PC-9 (cell line): ENCODE results near the gene FALEC. TPM values are rescaled to one million over a fixed set of nuclear protein-coding genes. Genes with fewer than 3 reads are reported as not detected.

Experiments
- BruUV-seq: library from RNA; stranded (reverse); fragments of 400-500 nt; replicated peaks from 2 replicates; lab custom pipeline; 2021; lab: Mats Ljungman, UMichigan
- CTCF ChIA-PET: fragments of 300-600 bp; sonication (Branson Sonifier 250); formaldehyde crosslinking; loops from one replicate; lab custom pipeline; 2022; ENCODE audit warnings: antibody characterized with exemption; lab: Charles Lee
- POLR2A ChIA-PET: fragments of 300-600 bp; sonication (Branson Sonifier 250); formaldehyde crosslinking; loops from one replicate; lab custom pipeline; 2022; ENCODE audit warnings: antibody characterized with exemption; ENCODE audit not compliant: unreplicated experiment; lab: Charles Lee
- DNase-seq, 2 experiments: peaks; one replicate each; pipeline versions ENCODE4 v3.0.0 to v3.0.0-alpha.2; 2015 to 2022; ENCODE audit warnings: mixed read lengths in 1 of 2
- H2AFZ ChIP-seq: fragments of 200-600 bp; sonication (generic); 2 replicates; pipeline ENCODE4 v1.8.1; 2017; ENCODE audit warnings: antibody characterized with exemption
- H3F3A ChIP-seq: fragments of 200-600 bp; sonication (generic); 2 replicates; pipeline ENCODE4 v1.8.1; 2017; ENCODE audit warnings: antibody characterized with exemption, mild to moderate bottlenecking, low read depth; ENCODE audit not compliant: insufficient read depth
- H3K27ac ChIP-seq: fragments of 200-600 bp; sonication (generic); 2 replicates; pipeline ENCODE4 v1.6.1; 2016; ENCODE audit warnings: mixed run types
- H3K27me3 ChIP-seq: fragments of 200-600 bp; sonication (generic); 2 replicates; pipeline ENCODE4 v1.6.1; 2016; ENCODE audit warnings: low read depth, mixed run types; ENCODE audit not compliant: insufficient read depth
- H3K36me3 ChIP-seq: fragments of 200-600 bp; sonication (generic); 2 replicates; pipeline ENCODE4 v1.6.1; 2016; ENCODE audit warnings: low read depth, mixed run types
- H3K4me1 ChIP-seq: fragments of 200-600 bp; sonication (generic); replicated peaks from 2 replicates; pipeline ENCODE4 v1.6.1; 2016; ENCODE audit warnings: mixed run types; ENCODE audit not compliant: insufficient read depth
- H3K4me2 ChIP-seq: fragments of 200-600 bp; sonication (generic); 2 replicates; pipeline ENCODE4 v1.6.1; 2017; ENCODE audit warnings: mixed run types
- H3K4me3 ChIP-seq: fragments of 200-600 bp; sonication (generic); 2 replicates; pipeline ENCODE4 v1.6.1; 2016; ENCODE audit warnings: mixed run types
- H3K79me2 ChIP-seq: fragments of 200-600 bp; sonication (generic); 2 replicates; pipeline ENCODE4 v1.6.1; 2017; ENCODE audit warnings: low read depth, mixed run types
- H3K9me2 ChIP-seq: fragments of 200-600 bp; sonication (generic); 2 replicates; pipeline ENCODE4 v1.8.1; 2017; ENCODE audit warnings: mild to moderate bottlenecking; ENCODE audit not compliant: insufficient read depth
- H3K9me3 ChIP-seq: fragments of 200-600 bp; sonication (generic); 2 replicates; pipeline ENCODE4 v1.8.1; 2016; ENCODE audit warnings: low read depth; ENCODE audit not compliant: insufficient read depth
- H4K20me1 ChIP-seq: fragments of 200-600 bp; sonication (generic); 2 replicates; pipeline ENCODE4 v1.8.1; 2017; ENCODE audit not compliant: insufficient read depth
- CTCF ChIP-seq: fragments of 200-600 bp; sonication (generic); conservative IDR thresholded peaks from 2 replicates; pipeline ENCODE4 v1.6.1; 2017; ENCODE audit warnings: mixed run types, antibody characterized with exemption, mild to moderate bottlenecking, moderate library complexity
- EZH2 ChIP-seq: fragments of 200-600 bp; sonication (generic); IDR thresholded peaks from 2 replicates; pipeline ENCODE4 v1.8.0; 2017; ENCODE audit warnings: antibody characterized with exemption, low read depth
- intact Hi-C: fragments of 100-400 bp; cut with micrococcal nuclease; formaldehyde crosslinking; loops from one replicate; pipeline ENCODE4 v1.10.0; 2022; ENCODE audit not compliant: unreplicated experiment
- total RNA-seq: library from RNA; stranded (reverse); gene quantifications from 2 replicates; pipeline ENCODE4 v1.2.3, GENCODE V29; 2021

The FALEC gene
- total RNA-seq, 1 experiment from 2014 or later = 0.94 TPM

- Histone ChIP-seq H3K9me2 (no peaks in the 10 kb centered on the region), H3K4me2 (no peak overlapping the region), H3K4me1 (peaks cover 35% of the 10 kb centered on the region), H3K79me2 (peaks cover 46% of the 10 kb centered on the region), H3F3A (peaks cover 51% of the 10 kb centered on the region), H3K27ac (no peak overlapping the region), H3K36me3 (no peaks in the 10 kb centered on the region), H4K20me1 (no peaks in the 10 kb centered on the region), H3K4me3 (no peak overlapping the region), H3K27me3 (no peaks in the 10 kb centered on the region), H2AFZ (no peak overlapping the region), H3K9me3 (no peaks in the 10 kb centered on the region)
- CTCF ChIA-PET = interaction anchor here (0.7 to 3.2 kb wide), 4 partner anchors 11 to 422 kb away, joined by 3 to 16 read pairs (median 8); partner anchors contain the start of gene MCL1
- TF ChIP-seq EZH2 (no peak), CTCF (no peak)
- BruUV-seq = no TSS peak
- no peak for DNase-seq
- POLR2A ChIA-PET = interaction anchor here (0.6 to 0.7 kb wide), 2 partner anchors 24 to 46 kb away, joined by 3 read pairs; no protein-coding TSS in a partner anchor
- intact Hi-C loops = loop anchor here (5.0 to 10.0 kb wide), 7 partner anchors 53 to 505 kb away; partner anchors contain the start of genes APH1A, GOLPH3L and MLLT11
Observed at GRCh38 chr1:150559656-150560010, 44.1 kb downstream of the FALEC start.

GRCh38 chr1:150560011-150560438 lies 44.5 kb downstream of the FALEC start:
- Histone ChIP-seq H3F3A (peaks cover 55% of the 10 kb centered on the region), H3K9me3 (no peaks in the 10 kb centered on the region), H2AFZ (no peak overlapping the region), H3K79me2 (peaks cover 50% of the 10 kb centered on the region), H3K4me1 (peaks cover 39% of the 10 kb centered on the region), H3K27me3 (no peaks in the 10 kb centered on the region), H3K9me2 (no peaks in the 10 kb centered on the region), H3K27ac (peak overlapping the region; percentile 98; the same call in 1 of the 2 replicates), H3K4me2 (no peak overlapping the region), H3K4me3 (no peak overlapping the region), H3K36me3 (no peaks in the 10 kb centered on the region), H4K20me1 (no peaks in the 10 kb centered on the region)
- ChIA-PET POLR2A (interaction anchor here (0.6 to 0.7 kb wide), 3 partner anchors 24 to 481 kb away, joined by 3 read pairs; no protein-coding TSS in a partner anchor), CTCF (interaction anchor here (0.7 to 3.2 kb wide), 6 partner anchors 11 to 421 kb away, joined by 3 to 16 read pairs (median 4); partner anchors contain the start of genes ENSA and MCL1)
- intact Hi-C loops = loop anchor here (5.0 to 10.0 kb wide), 7 partner anchors 52 to 505 kb away; partner anchors contain the start of genes APH1A, GOLPH3L and MLLT11
- peak in 1 of 2 experiments; percentile 63 for DNase-seq
- BruUV-seq = no TSS peak
- no peak for TF ChIP-seq EZH2
- TF ChIP-seq CTCF = peak; percentile 88

GRCh38 chr1:150560576-150561253 lies 45.2 kb downstream of the FALEC start:
- Histone ChIP-seq H2AFZ (peak overlapping the region; percentile 67; the same call in 1 of the 2 replicates), H3K4me3 (peak overlapping the region; percentile 76), H3K36me3 (no peaks in the 10 kb centered on the region), H4K20me1 (no peaks in the 10 kb centered on the region), H3K4me1 (peaks cover 43% of the 10 kb centered on the region), H3K4me2 (peak overlapping the region; percentile 100), H3K9me2 (no peaks in the 10 kb centered on the region), H3K27ac (peak overlapping the region; percentile 98), H3F3A (peaks cover 51% of the 10 kb centered on the region), H3K9me3 (no peaks in the 10 kb centered on the region), H3K27me3 (no peaks in the 10 kb centered on the region), H3K79me2 (peaks cover 57% of the 10 kb centered on the region)
- no TSS peak for BruUV-seq
- POLR2A ChIA-PET = interaction anchor here (0.5 to 1.1 kb wide), 7 partner anchors 9 to 482 kb away, joined by 3 to 13 read pairs (median 4); partner anchors contain the start of genes GOLPH3L and MINDY1
- CTCF ChIA-PET = interaction anchor here (0.5 to 3.2 kb wide), 17 partner anchors 10 to 477 kb away, joined by 3 to 16 read pairs (median 5); partner anchors contain the start of genes ENSA, MCL1 and TARS2
- DNase-seq = no peak
- TF ChIP-seq CTCF (peak; percentile 84), EZH2 (no peak)
- intact Hi-C loops = loop anchor here (1.0 to 10.0 kb wide), 13 partner anchors 19 to 504 kb away; partner anchors contain the start of genes APH1A, ARNT, ENSA and GOLPH3L
